HG03025 (cell line): ENCODE measurements around the gene DGKD.
A peak's percentile ranks its signal among the peaks of the same experiment; 100 is the strongest.

Source experiments
- ATAC-seq: cut with Tn5 transposase; IDR thresholded peaks from one replicate; pipeline ENCODE4 v1.9.1; 2021; ENCODE audit warnings: mild to moderate bottlenecking, moderate library complexity; ENCODE audit not compliant: unreplicated experiment, low FRiP score

The DGKD gene, protein sequence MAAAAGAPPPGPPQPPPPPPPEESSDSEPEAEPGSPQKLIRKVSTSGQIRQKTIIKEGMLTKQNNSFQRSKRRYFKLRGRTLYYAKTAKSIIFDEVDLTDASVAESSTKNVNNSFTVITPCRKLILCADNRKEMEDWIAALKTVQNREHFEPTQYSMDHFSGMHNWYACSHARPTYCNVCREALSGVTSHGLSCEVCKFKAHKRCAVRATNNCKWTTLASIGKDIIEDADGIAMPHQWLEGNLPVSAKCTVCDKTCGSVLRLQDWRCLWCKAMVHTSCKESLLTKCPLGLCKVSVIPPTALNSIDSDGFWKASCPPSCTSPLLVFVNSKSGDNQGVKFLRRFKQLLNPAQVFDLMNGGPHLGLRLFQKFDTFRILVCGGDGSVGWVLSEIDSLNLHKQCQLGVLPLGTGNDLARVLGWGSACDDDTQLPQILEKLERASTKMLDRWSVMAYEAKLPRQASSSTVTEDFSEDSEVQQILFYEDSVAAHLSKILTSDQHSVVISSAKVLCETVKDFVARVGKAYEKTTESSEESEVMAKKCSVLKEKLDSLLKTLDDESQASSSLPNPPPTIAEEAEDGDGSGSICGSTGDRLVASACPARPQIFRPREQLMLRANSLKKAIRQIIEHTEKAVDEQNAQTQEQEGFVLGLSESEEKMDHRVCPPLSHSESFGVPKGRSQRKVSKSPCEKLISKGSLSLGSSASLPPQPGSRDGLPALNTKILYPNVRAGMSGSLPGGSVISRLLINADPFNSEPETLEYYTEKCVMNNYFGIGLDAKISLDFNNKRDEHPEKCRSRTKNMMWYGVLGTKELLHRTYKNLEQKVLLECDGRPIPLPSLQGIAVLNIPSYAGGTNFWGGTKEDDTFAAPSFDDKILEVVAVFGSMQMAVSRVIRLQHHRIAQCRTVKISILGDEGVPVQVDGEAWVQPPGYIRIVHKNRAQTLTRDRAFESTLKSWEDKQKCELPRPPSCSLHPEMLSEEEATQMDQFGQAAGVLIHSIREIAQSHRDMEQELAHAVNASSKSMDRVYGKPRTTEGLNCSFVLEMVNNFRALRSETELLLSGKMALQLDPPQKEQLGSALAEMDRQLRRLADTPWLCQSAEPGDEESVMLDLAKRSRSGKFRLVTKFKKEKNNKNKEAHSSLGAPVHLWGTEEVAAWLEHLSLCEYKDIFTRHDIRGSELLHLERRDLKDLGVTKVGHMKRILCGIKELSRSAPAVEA

DNA sequence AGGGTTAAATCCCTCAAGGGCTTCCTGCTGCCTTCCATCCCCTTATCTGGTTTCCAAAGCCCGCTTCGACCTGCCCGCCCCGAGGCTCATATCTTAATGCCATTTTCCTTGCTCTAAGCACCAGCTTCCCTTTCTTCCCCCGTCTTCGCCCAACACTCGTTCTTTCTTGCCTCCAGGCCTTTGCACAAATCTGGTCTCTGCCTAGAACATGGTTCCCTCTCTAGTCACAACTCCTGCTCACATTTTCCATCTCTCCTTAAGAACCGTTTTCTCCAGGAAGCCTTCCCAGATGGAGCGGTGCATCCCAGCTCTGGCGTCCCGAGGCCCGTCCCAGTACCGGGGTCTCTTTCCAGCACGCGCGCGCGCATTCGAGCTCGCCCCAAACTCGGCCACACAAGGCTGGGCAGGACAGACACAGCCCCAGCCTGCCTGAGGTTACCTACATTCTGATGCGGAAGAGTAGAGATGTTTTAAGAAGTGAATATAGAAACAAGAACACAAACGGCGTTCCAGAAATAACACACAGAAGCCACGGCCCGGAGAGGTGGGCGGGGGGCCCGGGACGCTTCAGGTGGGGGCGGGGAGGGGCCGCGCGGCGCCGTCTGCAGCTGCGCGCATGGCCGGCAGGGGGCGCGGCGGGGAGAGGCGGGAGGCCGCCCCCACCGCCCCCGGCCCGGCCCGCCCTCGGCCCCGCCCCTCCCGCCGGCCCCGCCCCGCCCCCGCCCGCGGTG, at the start of gene DGKD:
Gene DGKD, plus strand, starts transcription at position 726 of the 731 bp plus-strand sequence. CDS start 25 bp downstream, outside the sequence.
- peak; percentile 54 for ATAC-seq

- no peak for ATAC-seq
These were observed 46.7 kb upstream of the DGKD start, which contains the start of gene SAG for GRCh38 chr2:233307565-233307964. SAG (plus strand) TSS chr2:233307816; CDS start chr2:233309190, 1,374 bp downstream.

- ATAC-seq, result no peak
These were observed 42.9 kb upstream of the DGKD start for GRCh38 chr2:233311241-233311926.

DNA sequence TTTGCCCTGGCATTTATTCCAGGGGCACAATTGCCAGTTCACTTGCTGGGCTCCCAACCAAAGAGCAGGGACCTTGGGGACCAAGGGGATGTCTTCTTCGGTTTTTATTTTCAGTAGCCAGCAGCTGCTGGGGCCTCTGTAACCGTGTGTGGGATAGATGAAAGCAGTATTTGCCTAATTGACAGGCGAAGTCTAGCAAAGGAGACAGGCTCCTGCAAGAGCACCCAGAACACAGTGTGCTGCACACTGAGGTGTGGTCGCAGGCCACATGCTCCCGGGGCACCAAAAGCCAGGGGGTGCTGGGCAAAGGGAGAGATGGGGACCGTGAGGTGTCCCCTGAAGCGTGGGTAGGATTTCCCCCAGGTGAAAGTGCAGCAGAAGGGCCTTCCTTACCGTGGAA, 41.4 kb upstream of the DGKD start:
- ATAC-seq, result no peak

GRCh38 chr2:233314180-233314925, 39.9 kb upstream of the DGKD start:
- no peak for ATAC-seq

GRCh38 chr2:233317196-233317943, 36.9 kb upstream of the DGKD start:
- ATAC-seq, result no peak

DNA sequence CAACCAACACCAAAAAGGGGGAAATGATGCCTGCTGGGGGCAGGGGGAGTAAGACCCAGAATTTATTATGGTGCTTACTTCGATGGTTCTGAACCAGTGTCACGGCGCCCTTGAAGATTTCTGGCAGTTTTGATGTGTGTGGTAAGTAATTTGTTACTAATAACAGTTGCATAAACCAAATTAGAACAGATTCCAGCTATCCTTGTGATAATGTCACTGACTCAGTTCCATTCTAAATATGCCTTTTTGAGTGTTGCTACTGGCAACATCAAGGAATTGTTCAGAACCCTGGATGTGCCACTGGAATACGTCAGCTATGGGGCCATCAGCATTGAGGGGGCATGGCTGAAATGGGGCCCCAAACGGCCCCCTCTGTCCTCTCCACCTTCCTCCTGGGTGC, 35.0 kb upstream of the DGKD start:
- no peak for ATAC-seq

GRCh38 chr2:233320470-233320869, 33.8 kb upstream of the DGKD start:
- ATAC-seq, result no peak

- no peak for ATAC-seq
These were observed 33.1 kb upstream of the DGKD start for GRCh38 chr2:233321166-233321565.

GRCh38 chr2:233323851-233324250, 30.4 kb upstream of the DGKD start:
- ATAC-seq, result no peak

GRCh38 chr2:233325256-233325655, 29.0 kb upstream of the DGKD start:
- no peak for ATAC-seq

DNA sequence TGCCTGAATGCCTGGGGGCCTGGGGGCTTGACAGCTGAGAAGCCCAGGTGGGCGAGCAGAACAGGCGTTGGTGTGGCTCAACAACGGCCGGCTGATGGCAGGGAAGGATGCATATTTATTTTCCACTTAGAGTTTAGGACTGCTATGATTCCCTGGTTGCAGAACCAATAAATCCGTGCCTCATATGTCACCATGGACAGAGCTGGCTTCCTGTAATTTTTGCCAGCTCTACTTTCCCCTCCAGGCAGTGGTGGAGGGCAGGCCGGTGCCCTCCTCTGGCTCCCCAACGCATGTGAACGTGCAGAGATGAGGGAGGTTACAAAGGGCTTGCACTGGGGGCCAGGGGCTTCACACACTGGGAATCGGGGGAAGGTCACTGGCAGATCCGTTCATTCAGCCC, 28.5 kb upstream of the DGKD start:
- ATAC-seq, result no peak

- no peak for ATAC-seq
These were observed 27.8 kb upstream of the DGKD start for GRCh38 chr2:233326500-233326899.

DNA sequence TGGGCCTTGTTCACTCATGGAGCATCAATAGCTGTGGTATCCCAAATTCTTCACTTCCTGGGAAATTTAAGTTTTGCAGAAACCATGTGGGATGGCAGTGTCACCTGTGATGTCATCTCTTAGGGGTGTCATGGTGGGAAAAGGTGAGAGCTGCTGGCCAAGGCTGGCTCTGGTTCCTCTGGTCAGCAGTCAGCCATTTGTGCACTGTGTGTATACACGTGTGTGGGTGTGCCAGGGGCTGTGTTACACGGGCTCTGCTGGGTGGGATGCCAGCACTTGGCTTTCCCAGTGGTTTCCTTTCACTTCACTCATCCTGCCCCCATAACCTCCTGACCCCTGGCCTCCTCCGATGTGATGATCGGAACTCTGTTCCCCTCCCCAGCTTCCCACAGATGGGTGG, 25.4 kb upstream of the DGKD start:
- no peak for ATAC-seq

GRCh38 chr2:233329489-233330135, 24.7 kb upstream of the DGKD start:
- no peak for ATAC-seq

GRCh38 chr2:233331536-233331935, 22.8 kb upstream of the DGKD start:
- ATAC-seq, result peak; percentile 75

DNA sequence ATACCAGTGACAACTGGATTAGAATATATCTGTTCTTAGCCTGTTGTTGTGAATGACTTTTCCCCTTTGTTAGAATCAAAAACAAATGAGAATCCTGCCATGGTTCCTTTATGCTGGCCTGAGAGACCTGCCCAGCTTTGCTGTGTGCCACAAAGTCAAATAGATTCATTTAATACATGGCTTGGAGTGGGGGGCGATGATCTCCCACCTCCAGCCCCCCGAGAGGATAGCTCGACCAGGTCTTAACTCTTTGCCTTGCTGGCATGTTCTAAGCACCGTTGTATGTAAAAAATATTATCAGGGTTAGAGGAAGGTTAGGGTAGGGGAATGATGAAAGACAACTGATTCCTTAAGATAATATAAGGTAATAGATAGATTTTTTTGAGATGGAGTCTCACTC, 22.2 kb upstream of the DGKD start:
- no peak for ATAC-seq

DNA sequence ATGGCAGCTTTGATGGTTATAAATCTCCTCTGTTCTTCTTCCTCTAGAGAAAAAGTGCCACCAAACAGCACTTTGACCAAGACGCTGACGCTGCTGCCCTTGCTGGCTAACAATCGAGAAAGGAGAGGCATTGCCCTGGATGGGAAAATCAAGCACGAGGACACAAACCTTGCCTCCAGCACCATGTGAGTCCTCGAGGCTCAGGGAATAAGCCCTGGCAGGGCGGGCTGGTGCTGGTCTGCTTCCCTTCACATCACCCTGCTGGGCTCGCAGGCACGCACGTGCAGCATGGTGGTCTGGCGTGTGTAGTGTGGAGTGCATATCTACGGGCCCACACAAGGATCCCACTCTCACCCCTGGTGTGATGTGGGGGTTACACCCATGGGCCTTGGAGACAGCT, 19.4 kb upstream of the DGKD start:
- no peak for ATAC-seq
